ENCODE results near the gene VANGL2. TPM values are rescaled to one million over a fixed set of nuclear protein-coding genes. Genes with fewer than 3 reads are reported as not detected.

VANGL2 gene
- total RNA-seq, 2 donors from 2014 or later, result 3.6 to 7.8 TPM

DNA sequence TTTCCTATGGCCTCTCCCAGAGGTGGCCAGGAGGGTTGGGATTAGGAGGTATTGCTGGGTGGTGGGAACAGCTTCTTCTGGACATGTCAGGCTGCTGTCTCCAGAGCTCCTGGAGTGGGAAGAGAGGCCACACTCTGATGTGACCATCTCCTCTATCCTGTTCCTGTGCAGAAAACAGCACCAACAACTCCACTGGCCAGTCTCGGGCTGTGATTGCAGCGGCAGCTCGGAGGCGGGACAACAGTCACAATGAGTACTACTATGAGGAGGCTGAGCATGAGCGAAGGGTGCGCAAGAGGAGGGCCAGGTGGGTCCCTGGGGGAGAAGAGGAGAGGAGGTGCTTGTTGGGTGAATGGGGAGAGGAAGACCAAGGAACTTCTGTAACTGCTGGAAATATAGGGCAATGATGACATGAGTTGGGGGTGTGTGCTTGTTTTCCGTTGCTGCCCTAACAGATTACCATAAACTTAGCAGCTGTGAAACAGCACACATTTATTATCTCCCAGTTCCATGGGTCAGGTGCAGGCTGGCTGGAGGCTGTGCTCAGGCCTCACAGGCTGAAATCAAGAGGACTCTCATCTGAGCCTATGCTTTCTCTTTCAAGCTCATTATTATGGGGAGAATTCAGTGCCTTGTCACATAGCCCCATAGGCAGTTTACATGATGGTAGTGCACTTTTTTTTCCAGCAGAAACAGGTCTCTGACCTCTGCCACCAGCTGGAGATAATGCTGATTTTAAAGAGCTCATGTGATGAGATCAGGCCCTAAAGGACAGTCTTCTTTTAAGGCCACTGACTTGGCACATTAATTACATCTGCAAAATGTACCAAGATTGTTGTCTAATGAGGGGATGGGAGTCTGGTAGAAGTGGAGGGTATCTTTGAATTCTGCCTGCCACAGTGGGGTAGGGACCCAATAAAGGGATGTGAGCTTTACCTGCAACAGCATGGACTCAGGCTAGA is 20.8 kb downstream of the VANGL2 start:
- no peaks in the 10 kb centered on the region for H3K9me3 ChIP-seq
- TF ChIP-seq, protein P1, sequence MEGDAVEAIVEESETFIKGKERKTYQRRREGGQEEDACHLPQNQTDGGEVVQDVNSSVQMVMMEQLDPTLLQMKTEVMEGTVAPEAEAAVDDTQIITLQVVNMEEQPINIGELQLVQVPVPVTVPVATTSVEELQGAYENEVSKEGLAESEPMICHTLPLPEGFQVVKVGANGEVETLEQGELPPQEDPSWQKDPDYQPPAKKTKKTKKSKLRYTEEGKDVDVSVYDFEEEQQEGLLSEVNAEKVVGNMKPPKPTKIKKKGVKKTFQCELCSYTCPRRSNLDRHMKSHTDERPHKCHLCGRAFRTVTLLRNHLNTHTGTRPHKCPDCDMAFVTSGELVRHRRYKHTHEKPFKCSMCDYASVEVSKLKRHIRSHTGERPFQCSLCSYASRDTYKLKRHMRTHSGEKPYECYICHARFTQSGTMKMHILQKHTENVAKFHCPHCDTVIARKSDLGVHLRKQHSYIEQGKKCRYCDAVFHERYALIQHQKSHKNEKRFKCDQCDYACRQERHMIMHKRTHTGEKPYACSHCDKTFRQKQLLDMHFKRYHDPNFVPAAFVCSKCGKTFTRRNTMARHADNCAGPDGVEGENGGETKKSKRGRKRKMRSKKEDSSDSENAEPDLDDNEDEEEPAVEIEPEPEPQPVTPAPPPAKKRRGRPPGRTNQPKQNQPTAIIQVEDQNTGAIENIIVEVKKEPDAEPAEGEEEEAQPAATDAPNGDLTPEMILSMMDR (IDR thresholded peaks at IDR 0.05), result no peak
- TF ChIP-seq POLR2A (IDR thresholded peaks at IDR 0.05), result no peak
- ATAC-seq (no peak), DNase-seq (no peak)
- intact Hi-C loops (cut with DNase I), result no loop called here
- H3K4me3 ChIP-seq, result no peak overlapping the region
- peaks cover 0 to 3% of the 10 kb centered on the region in 2 donors for H3K36me3 ChIP-seq (replicated peaks in 1 of 2; ENCODE audit: insufficient read depth in 1 of 2, low read depth in 2 of 2)
- H3K4me1 ChIP-seq, result no peaks in the 10 kb centered on the region
- no peaks in the 10 kb centered on the region for H3K27me3 ChIP-seq
- no peak overlapping the region for H3K27ac ChIP-seq
- WGBS, 2 donors, result 84 to 87% methylated on average over 7 of the region's 7 CpGs

- no peak for TF ChIP-seq POLR2A (IDR thresholded peaks at IDR 0.05)
- TF ChIP-seq, protein P1 (IDR thresholded peaks at IDR 0.05), result no peak
- no peak overlapping the region for H3K27ac ChIP-seq
- intact Hi-C loops (cut with DNase I), result no loop called here
- no peak for ATAC-seq
- H3K27me3 ChIP-seq, result no peaks in the 10 kb centered on the region
- no peaks in the 10 kb centered on the region for H3K4me1 ChIP-seq
- WGBS, 2 donors, result 87 to 93% methylated on average over 5 of the region's 5 CpGs
- H3K4me3 ChIP-seq, result no peak overlapping the region
- H3K9me3 ChIP-seq, result no peaks in the 10 kb centered on the region
- peaks cover 0 to 3% of the 10 kb centered on the region in 2 donors for H3K36me3 ChIP-seq (replicated peaks in 1 of 2; ENCODE audit: insufficient read depth in 1 of 2, low read depth in 2 of 2)
- no peak for DNase-seq
Measured at GRCh38 chr1:160421881-160422280, 21.5 kb downstream of the VANGL2 start.

GRCh38 chr1:160423966-160424365 is 23.6 kb downstream of the VANGL2 start:
- WGBS, 2 donors, result 90 to 94% methylated on average over 7 of the region's 7 CpGs
- Histone ChIP-seq H3K4me1 (peaks cover 4% of the 10 kb centered on the region), H3K27me3 (no peaks in the 10 kb centered on the region), H3K9me3 (no peaks in the 10 kb centered on the region), H3K36me3 (replicated peaks in 1 of 2; ENCODE audit: insufficient read depth in 1 of 2, low read depth in 2 of 2) (peaks cover 0 to 3% of the 10 kb centered on the region in 2 donors), H3K4me3 (no peak overlapping the region), H3K27ac (no peak overlapping the region)
- ATAC-seq, result no peak
- intact Hi-C loops (cut with DNase I), result no loop called here
- no peak for DNase-seq
- TF ChIP-seq POLR2A (IDR thresholded peaks at IDR 0.05), result no peak
- TF ChIP-seq, protein P1 (IDR thresholded peaks at IDR 0.05), result no peak

DNA sequence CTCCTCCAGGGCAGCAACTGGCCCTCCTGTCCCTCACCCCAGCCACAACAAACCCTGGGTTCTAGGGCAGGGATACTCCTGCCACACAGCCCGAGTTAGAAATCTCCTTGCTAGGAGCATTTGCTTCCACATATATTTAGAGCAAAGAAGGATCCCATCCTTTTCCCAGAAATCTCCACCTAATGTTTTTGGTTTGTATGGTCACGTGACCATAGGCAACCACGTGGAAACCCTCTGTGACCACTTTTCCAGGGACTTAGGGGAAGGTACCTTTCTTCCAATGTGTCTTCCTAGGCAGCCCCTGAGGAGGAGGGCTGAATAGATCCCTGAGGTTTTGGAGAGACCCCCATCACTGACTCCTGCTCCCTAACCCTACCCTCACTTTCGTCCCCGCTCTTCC is 25.5 kb downstream of the VANGL2 start:
- H3K36me3 ChIP-seq (replicated peaks in 1 of 2; ENCODE audit: insufficient read depth in 1 of 2, low read depth in 2 of 2), result peaks cover 0 to 3% of the 10 kb centered on the region in 2 donors
- no peak overlapping the region for H3K27ac ChIP-seq
- TF ChIP-seq POLR2A (IDR thresholded peaks at IDR 0.05), result no peak
- TF ChIP-seq, protein P1 (IDR thresholded peaks at IDR 0.05), result no peak
- DNase-seq (no peak), ATAC-seq (no peak)
- H3K4me3 ChIP-seq, result no peak overlapping the region
- intact Hi-C loops (cut with DNase I), result loop anchor here (5.0 kb wide), 1 partner anchor 181 kb away; no protein-coding TSS in a partner anchor
- no peaks in the 10 kb centered on the region for H3K9me3 ChIP-seq
- no peaks in the 10 kb centered on the region for H3K27me3 ChIP-seq
- H3K4me1 ChIP-seq, result peaks cover 13% of the 10 kb centered on the region
- 80 to 83% methylated on average over 5 of the region's 5 CpGs for whole genome bisulfite sequencing, 2 donors
